HFFc6 (cell line): Measurements from ENCODE around the gene UGP2. TPM values are rescaled to one million over a fixed set of nuclear protein-coding genes. Genes with fewer than 3 reads are reported as not detected.
A peak's percentile ranks its signal among the peaks of the same experiment; 100 is the strongest.

Experiments used
- DNase-seq: peaks from one replicate; pipeline ENCODE4 v3.0.0-alpha.2; 2018
- H3K27ac Mint-ChIP-seq: 2 replicates; pipeline ENCODE4 v1.8.0; 2020; ENCODE audit warnings: mild to moderate bottlenecking, mixed read lengths
- H3K27me3 Mint-ChIP-seq: 2 replicates; pipeline ENCODE4 v1.8.0; 2021; ENCODE audit warnings: mild to moderate bottlenecking, moderate library complexity, mixed read lengths; ENCODE audit not compliant: insufficient read depth
- H3K36me3 Mint-ChIP-seq: 2 replicates; pipeline ENCODE4 v1.8.0; 2021; ENCODE audit warnings: low read depth, mixed read lengths
- H3K4me1 Mint-ChIP-seq: 2 replicates; pipeline ENCODE4 v1.8.0; 2020; ENCODE audit warnings: low read depth, mixed read lengths
- H3K4me3 Mint-ChIP-seq: 2 replicates; pipeline ENCODE4 v1.8.0; 2020; ENCODE audit warnings: mild to moderate bottlenecking, moderate library complexity, mixed read lengths
- H3K9me3 Mint-ChIP-seq: 2 replicates; pipeline ENCODE4 v1.8.0; 2020; ENCODE audit warnings: mild to moderate bottlenecking, mixed read lengths
- total RNA-seq, 6 experiments: library from RNA; stranded (reverse); fragmentation: NEBNext Ultra II Directional; extraction: Animal tissue kit (Norgen Biotek cat#: 25700); gene quantifications; 2 replicates in 1 of 6; 3 replicates in 5 of 6; pipeline ENCODE4 v1.2.3, GENCODE V29; 2021
- TF ChIP-seq, protein P1 (sequence below): fragments of 200-600 bp; sonication (generic); IDR thresholded peaks from 2 replicates; pipeline ENCODE4 v1.5.0; 2021; ENCODE audit warnings: antibody characterized with exemption, mild to moderate bottlenecking

UGP2 gene
- total RNA-seq, 6 experiments from 2014 or later, result 150 to 199 (median 172) TPM

GRCh38 chr2:63840081-63840784, 1.5 kb upstream of the UGP2 start:
- no peak for DNase-seq
- H3K4me1 Mint-ChIP-seq, result peaks cover 45% of the 10 kb centered on the region
- peak overlapping the region; percentile 98 for H3K4me3 Mint-ChIP-seq
- TF ChIP-seq, protein P1, sequence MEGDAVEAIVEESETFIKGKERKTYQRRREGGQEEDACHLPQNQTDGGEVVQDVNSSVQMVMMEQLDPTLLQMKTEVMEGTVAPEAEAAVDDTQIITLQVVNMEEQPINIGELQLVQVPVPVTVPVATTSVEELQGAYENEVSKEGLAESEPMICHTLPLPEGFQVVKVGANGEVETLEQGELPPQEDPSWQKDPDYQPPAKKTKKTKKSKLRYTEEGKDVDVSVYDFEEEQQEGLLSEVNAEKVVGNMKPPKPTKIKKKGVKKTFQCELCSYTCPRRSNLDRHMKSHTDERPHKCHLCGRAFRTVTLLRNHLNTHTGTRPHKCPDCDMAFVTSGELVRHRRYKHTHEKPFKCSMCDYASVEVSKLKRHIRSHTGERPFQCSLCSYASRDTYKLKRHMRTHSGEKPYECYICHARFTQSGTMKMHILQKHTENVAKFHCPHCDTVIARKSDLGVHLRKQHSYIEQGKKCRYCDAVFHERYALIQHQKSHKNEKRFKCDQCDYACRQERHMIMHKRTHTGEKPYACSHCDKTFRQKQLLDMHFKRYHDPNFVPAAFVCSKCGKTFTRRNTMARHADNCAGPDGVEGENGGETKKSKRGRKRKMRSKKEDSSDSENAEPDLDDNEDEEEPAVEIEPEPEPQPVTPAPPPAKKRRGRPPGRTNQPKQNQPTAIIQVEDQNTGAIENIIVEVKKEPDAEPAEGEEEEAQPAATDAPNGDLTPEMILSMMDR, result no peak
- peaks cover 4% of the 10 kb centered on the region for H3K27me3 Mint-ChIP-seq
- peaks cover 21% of the 10 kb centered on the region for H3K36me3 Mint-ChIP-seq
- H3K9me3 Mint-ChIP-seq, result no peaks in the 10 kb centered on the region
- peak overlapping the region; percentile 95 for H3K27ac Mint-ChIP-seq

- Mint-ChIP-seq H3K9me3 (no peaks in the 10 kb centered on the region), H3K36me3 (peaks cover 27% of the 10 kb centered on the region), H3K27me3 (peaks cover 4% of the 10 kb centered on the region), H3K4me3 (peak overlapping the region; percentile 98), H3K27ac (peak overlapping the region; percentile 95), H3K4me1 (peaks cover 51% of the 10 kb centered on the region)
- TF ChIP-seq, protein P1, result no peak
- peak; percentile 96 for DNase-seq
These were observed 877 bp upstream of the UGP2 start for GRCh38 chr2:63840785-63841253.

GRCh38 chr2:63842149-63843061, 709 bp downstream of the UGP2 start:
- peaks cover 66% of the 10 kb centered on the region for H3K4me1 Mint-ChIP-seq
- H3K36me3 Mint-ChIP-seq, result peaks cover 38% of the 10 kb centered on the region
- peaks cover 3% of the 10 kb centered on the region for H3K9me3 Mint-ChIP-seq
- H3K27me3 Mint-ChIP-seq, result peaks cover 4% of the 10 kb centered on the region
- H3K4me3 Mint-ChIP-seq, result peak overlapping the region; percentile 98
- peak overlapping the region; percentile 95 for H3K27ac Mint-ChIP-seq
- peak; percentile 52 for DNase-seq
- TF ChIP-seq, protein P1, result no peak

DNA sequence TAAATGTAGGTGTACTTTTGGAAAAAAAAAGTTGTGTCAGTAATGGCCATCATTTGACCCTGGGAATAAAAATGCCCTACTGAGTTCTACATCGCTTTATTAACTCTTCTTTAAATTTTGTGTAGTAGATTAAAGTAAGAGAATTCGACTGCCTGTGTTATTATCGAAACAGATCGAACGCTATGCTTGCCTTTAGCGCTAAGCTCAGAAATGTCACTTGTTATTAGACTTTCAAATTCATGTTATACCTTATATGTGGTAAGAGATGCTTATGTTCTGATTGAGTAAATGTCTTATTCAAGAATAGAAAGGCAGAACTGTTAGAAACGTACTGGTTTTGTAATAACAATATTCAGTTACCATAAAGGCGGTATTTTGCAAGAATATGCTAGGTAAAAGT, 1.4 kb downstream of the UGP2 start:
- H3K36me3 Mint-ChIP-seq, result peaks cover 45% of the 10 kb centered on the region
- H3K4me1 Mint-ChIP-seq, result peaks cover 71% of the 10 kb centered on the region
- peak overlapping the region; percentile 95 for H3K27ac Mint-ChIP-seq
- peak overlapping the region; percentile 98 for H3K4me3 Mint-ChIP-seq
- DNase-seq, result no peak
- TF ChIP-seq, protein P1, result no peak
- H3K9me3 Mint-ChIP-seq, result peaks cover 6% of the 10 kb centered on the region
- H3K27me3 Mint-ChIP-seq, result peaks cover 4% of the 10 kb centered on the region

DNA sequence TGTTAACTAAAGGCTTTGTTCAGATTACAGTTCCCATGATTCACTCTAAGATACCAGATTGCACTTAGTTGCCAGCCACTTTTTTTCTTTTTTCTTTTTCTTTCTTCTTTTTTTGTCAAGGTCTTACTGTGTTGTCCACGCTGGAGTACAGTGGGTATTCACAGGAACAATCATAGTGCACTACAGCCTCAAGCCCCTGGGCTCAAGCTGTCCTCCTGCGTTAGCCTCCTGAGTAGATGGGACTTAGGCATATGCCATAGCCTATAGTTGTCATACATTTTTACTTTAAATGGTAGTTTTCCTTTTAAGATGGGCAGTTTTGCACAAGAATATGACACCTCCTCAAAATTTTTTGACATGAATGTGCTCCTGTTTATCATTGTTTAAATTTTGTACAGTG, 2.1 kb downstream of the UGP2 start:
- H3K4me3 Mint-ChIP-seq, result peak overlapping the region; percentile 98
- peaks cover 71% of the 10 kb centered on the region for H3K4me1 Mint-ChIP-seq
- peak overlapping the region; percentile 7; the same call in 1 of the 2 replicates for H3K27ac Mint-ChIP-seq
- DNase-seq, result no peak
- H3K9me3 Mint-ChIP-seq, result peaks cover 6% of the 10 kb centered on the region
- peaks cover 47% of the 10 kb centered on the region for H3K36me3 Mint-ChIP-seq
- peaks cover 4% of the 10 kb centered on the region for H3K27me3 Mint-ChIP-seq
- TF ChIP-seq, protein P1, result no peak
